CD14-positive monocyte (primary cell): ENCODE data around the gene FIGN. TPM values are rescaled to one million over a fixed set of nuclear protein-coding genes. Genes with fewer than 3 reads are reported as not detected.

Source experiments
- DNase-seq, 3 donors: peaks; one replicate each; pipeline ENCODE4 v3.0.0-alpha.2; 2011 to 2022
- H2AFZ ChIP-seq: 2 replicates; pipeline ENCODE4 v1.6.0; 2012; ENCODE audit warnings: mild to moderate bottlenecking, low read depth, low read length, inconsistent platforms; ENCODE audit not compliant: insufficient read depth, poor library complexity, severe bottlenecking
- H3K27ac ChIP-seq, 2 donors: 1 replicate in 1 of 2; 2 replicates in 1 of 2; pipeline ENCODE4 v1.5.1; 2012 to 2013; ENCODE audit warnings: low read length in 2 of 2, control low read depth in 1 of 2, inconsistent platforms in 1 of 2, low read depth in 1 of 2, mild to moderate bottlenecking in 1 of 2
- H3K27me3 ChIP-seq, 2 donors: one replicate each; pipeline versions ENCODE4 v1.6.0 to v1.6.1; 2011 to 2013; ENCODE audit warnings: low read length in 2 of 2; ENCODE audit not compliant: control insufficient read depth in 2 of 2, insufficient read depth in 2 of 2
- H3K36me3 ChIP-seq, 2 donors: replicated peaks in 1 of 2; 1 replicate in 1 of 2; 2 replicates in 1 of 2; pipeline versions ENCODE4 v1.5.1 to v1.6.1; 2012 to 2013; ENCODE audit warnings: low read length in 2 of 2, control low read depth in 1 of 2, inconsistent platforms in 1 of 2, mild to moderate bottlenecking in 1 of 2; ENCODE audit not compliant: insufficient read depth in 2 of 2, control insufficient read depth in 1 of 2
- H3K4me1 ChIP-seq, 2 donors: 1 replicate in 1 of 2; 2 replicates in 1 of 2; pipeline versions ENCODE4 v1.5.1 to v1.6.1; 2012 to 2013; ENCODE audit warnings: low read length in 2 of 2, control low read depth in 1 of 2, inconsistent platforms in 1 of 2, mild to moderate bottlenecking in 1 of 2, moderate library complexity in 1 of 2; ENCODE audit not compliant: insufficient read depth in 2 of 2, control insufficient read depth in 1 of 2
- H3K4me2 ChIP-seq: replicated peaks from 2 replicates; pipeline ENCODE3; 2012; ENCODE audit warnings: low read length, moderate library complexity, mild to moderate bottlenecking; ENCODE audit not compliant: poor library complexity, severe bottlenecking; ENCODE audit errors: extremely low read depth
- H3K4me3 ChIP-seq, 3 experiments: fragments of 200-600 bp in 1 of 3; sonication (generic) in 1 of 3; replicated peaks in 1 of 3; 1 replicate in 2 of 3; 2 replicates in 1 of 3; pipeline ENCODE4 v1.5.1; 2011 to 2013; ENCODE audit warnings: low read length in 3 of 3, mild to moderate bottlenecking in 3 of 3, control low read depth in 2 of 3, low read depth in 2 of 3, inconsistent platforms in 1 of 3, moderate library complexity in 1 of 3
- H3K79me2 ChIP-seq: 2 replicates; pipeline ENCODE4 v1.6.0; 2012; ENCODE audit warnings: mild to moderate bottlenecking, control low read depth, inconsistent platforms, low read length, moderate library complexity; ENCODE audit not compliant: insufficient read depth
- H3K9ac ChIP-seq: 2 replicates; pipeline ENCODE4 v1.6.0; 2017; ENCODE audit warnings: low read length, mild to moderate bottlenecking; ENCODE audit not compliant: insufficient read depth, poor library complexity, severe bottlenecking
- H3K9me3 ChIP-seq, 2 donors: replicated peaks in 1 of 2; 1 replicate in 1 of 2; 2 replicates in 1 of 2; pipeline versions ENCODE4 v1.5.1 to v1.6.1; 2012 to 2013; ENCODE audit warnings: low read length in 2 of 2, control low read depth in 1 of 2; ENCODE audit not compliant: control insufficient read depth in 1 of 2, insufficient read depth in 1 of 2
- H4K20me1 ChIP-seq: 2 replicates; pipeline ENCODE4 v1.6.0; 2012; ENCODE audit warnings: mild to moderate bottlenecking, low read length, control low read depth, moderate library complexity; ENCODE audit not compliant: insufficient read depth
- H3K27ac Mint-ChIP-seq, 7 donors: one replicate each; pipeline ENCODE4 v1.8.0; 2020; ENCODE audit warnings: mild to moderate bottlenecking in 7 of 7, mixed read lengths in 7 of 7, moderate library complexity in 6 of 7, inconsistent platforms in 2 of 7
- H3K27me3 Mint-ChIP-seq, 3 donors: one replicate each; pipeline ENCODE4 v1.8.0; 2021 to 2022; ENCODE audit warnings: low read depth in 3 of 3, mild to moderate bottlenecking in 3 of 3, mixed read lengths in 3 of 3, moderate library complexity in 3 of 3, inconsistent platforms in 1 of 3
- H3K36me3 Mint-ChIP-seq, 2 donors: one replicate each; pipeline ENCODE4 v1.8.0; 2020; ENCODE audit warnings: mixed read lengths in 2 of 2, inconsistent platforms in 1 of 2, mild to moderate bottlenecking in 1 of 2
- H3K4me1 Mint-ChIP-seq: one replicate; pipeline ENCODE4 v1.8.0; 2020; ENCODE audit warnings: mild to moderate bottlenecking, mixed read lengths
- H3K4me3 Mint-ChIP-seq, 2 donors: one replicate each; pipeline ENCODE4 v1.8.0; 2020; ENCODE audit warnings: mild to moderate bottlenecking in 2 of 2, mixed read lengths in 2 of 2, moderate library complexity in 1 of 2
- H3K9me3 Mint-ChIP-seq, 7 donors: one replicate each; pipeline ENCODE4 v1.8.0; 2020 to 2022; ENCODE audit warnings: mixed read lengths in 7 of 7, mild to moderate bottlenecking in 6 of 7, moderate library complexity in 6 of 7, inconsistent platforms in 2 of 7
- WGBS: methylation state at CpG from one replicate; pipeline ENCODE4 v1.1.5; 2013; ENCODE audit warnings: missing lambda C conversion rate; ENCODE audit not compliant: insufficient coverage; 5-methylcytosine and 5-hydroxymethylcytosine counted together
- intact Hi-C, 2 donors: fragments of 100-400 bp; cut with micrococcal nuclease; formaldehyde crosslinking; loops; one replicate each; pipeline versions ENCODE4 v1.15.0 to v1.15.1; 2023
- polyA plus RNA-seq, 3 donors: library from polyadenylated mRNA; depleted of rRNA in 1 of 3; unstranded in 2 of 3; stranded (reverse) in 1 of 3; fragments of 300-500 nt in 2 of 3; fragments of >200 nt in 1 of 3; fragmentation: Illumina TruSeq in 2 of 3; gene quantifications; 1 replicate in 2 of 3; 2 replicates in 1 of 3; pipeline ENCODE4 v1.2.3, GENCODE V29; 2012 to 2021
- TF ChIP-seq, protein P1 (sequence below): fragments of 200-600 bp; IDR thresholded peaks from one replicate; pipeline ENCODE4 v1.8.0; 2022; ENCODE audit warnings: antibody characterized with exemption, mild to moderate bottlenecking

Gene FIGN
- polyA plus RNA-seq, 3 donors, result not detected

GRCh38 chr2:163778045-163778781 lies 42.4 kb upstream of the FIGN start:
- Histone ChIP-seq H3K27me3 (no peaks in the 10 kb centered on the region), H3K27ac (no peak overlapping the region), H3K79me2 (no peaks in the 10 kb centered on the region), H3K9me3 (no peaks in the 10 kb centered on the region), H3K36me3 (no peaks in the 10 kb centered on the region), H3K9ac (no peak overlapping the region), H3K4me1 (no peaks in the 10 kb centered on the region), H3K4me3 (no peak overlapping the region), H2AFZ (no peak overlapping the region), H3K4me2 (no peak overlapping the region), H4K20me1 (no peaks in the 10 kb centered on the region)
- H3K4me1 Mint-ChIP-seq, result no peaks in the 10 kb centered on the region
- H3K27me3 Mint-ChIP-seq, result no peaks in the 10 kb centered on the region
- no peaks in the 10 kb centered on the region for H3K36me3 Mint-ChIP-seq
- TF ChIP-seq, protein P1, sequence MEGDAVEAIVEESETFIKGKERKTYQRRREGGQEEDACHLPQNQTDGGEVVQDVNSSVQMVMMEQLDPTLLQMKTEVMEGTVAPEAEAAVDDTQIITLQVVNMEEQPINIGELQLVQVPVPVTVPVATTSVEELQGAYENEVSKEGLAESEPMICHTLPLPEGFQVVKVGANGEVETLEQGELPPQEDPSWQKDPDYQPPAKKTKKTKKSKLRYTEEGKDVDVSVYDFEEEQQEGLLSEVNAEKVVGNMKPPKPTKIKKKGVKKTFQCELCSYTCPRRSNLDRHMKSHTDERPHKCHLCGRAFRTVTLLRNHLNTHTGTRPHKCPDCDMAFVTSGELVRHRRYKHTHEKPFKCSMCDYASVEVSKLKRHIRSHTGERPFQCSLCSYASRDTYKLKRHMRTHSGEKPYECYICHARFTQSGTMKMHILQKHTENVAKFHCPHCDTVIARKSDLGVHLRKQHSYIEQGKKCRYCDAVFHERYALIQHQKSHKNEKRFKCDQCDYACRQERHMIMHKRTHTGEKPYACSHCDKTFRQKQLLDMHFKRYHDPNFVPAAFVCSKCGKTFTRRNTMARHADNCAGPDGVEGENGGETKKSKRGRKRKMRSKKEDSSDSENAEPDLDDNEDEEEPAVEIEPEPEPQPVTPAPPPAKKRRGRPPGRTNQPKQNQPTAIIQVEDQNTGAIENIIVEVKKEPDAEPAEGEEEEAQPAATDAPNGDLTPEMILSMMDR, result no peak
- no peak overlapping the region for H3K4me3 Mint-ChIP-seq
- peaks cover 0 to 4% (median 0%) of the 10 kb centered on the region in 7 donors for H3K9me3 Mint-ChIP-seq
- intact Hi-C loops, result no loop called here
- 87% methylated on average over 4 of the region's 5 CpGs for WGBS
- DNase-seq, result no peak
- H3K27ac Mint-ChIP-seq, result no peak overlapping the region

DNA sequence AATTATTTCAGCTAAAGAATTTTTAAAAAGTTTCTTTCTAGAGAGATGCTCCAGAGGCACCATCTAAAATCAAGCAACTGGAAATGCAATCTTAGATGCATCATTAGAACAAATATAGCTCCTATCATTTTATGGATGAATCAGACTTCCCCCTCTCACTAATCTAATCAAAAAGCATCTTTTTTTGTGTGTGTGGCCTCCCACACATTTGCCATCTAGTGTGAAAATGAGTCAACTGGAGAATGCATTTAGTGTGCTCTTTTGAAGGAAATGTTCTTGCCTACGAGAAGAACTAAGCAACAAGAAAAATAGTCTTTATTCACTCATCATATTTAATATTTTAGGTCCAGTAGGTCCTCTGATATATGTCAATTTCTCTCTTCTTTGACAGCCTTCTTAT lies 39.5 kb upstream of the FIGN start:
- H2AFZ ChIP-seq, result no peak overlapping the region
- H3K27ac ChIP-seq, result no peak overlapping the region
- Mint-ChIP-seq H3K27me3 (no peaks in the 10 kb centered on the region), H3K36me3 (no peaks in the 10 kb centered on the region), H3K4me1 (no peaks in the 10 kb centered on the region), H3K27ac (no peak overlapping the region), H3K4me3 (no peak overlapping the region), H3K9me3 (peaks cover 0 to 4% (median 2%) of the 10 kb centered on the region in 7 donors)
- H4K20me1 ChIP-seq, result no peaks in the 10 kb centered on the region
- no peaks in the 10 kb centered on the region for H3K79me2 ChIP-seq
- H3K4me1 ChIP-seq, result no peaks in the 10 kb centered on the region
- no peaks in the 10 kb centered on the region for H3K9me3 ChIP-seq
- no peak overlapping the region for H3K4me3 ChIP-seq
- intact Hi-C loops, result no loop called here
- no peak for DNase-seq
- no peak overlapping the region for H3K4me2 ChIP-seq
- TF ChIP-seq, protein P1, result no peak
- no CpG with 5 or more reads among the region's 1 CpG for WGBS
- no peak overlapping the region for H3K9ac ChIP-seq
- H3K27me3 ChIP-seq, result no peaks in the 10 kb centered on the region
- no peaks in the 10 kb centered on the region for H3K36me3 ChIP-seq
